Aorta (tissue), 5 donors: ENCODE measurements around the gene MAP3K19. TPM values are rescaled to one million over a fixed set of nuclear protein-coding genes. Genes with fewer than 3 reads are reported as not detected.

Experiments
- ATAC-seq: fragments of 200-7000 bp; cut with Tn5 transposase; one replicate; pipeline ENCODE4 v1.9.1; 2022; ENCODE audit warnings: moderate library complexity; ENCODE audit not compliant: low FRiP score
- DNase-seq, 2 donors: peaks; one replicate each; pipeline ENCODE4 v3.0.0-alpha.2; 2020
- H3K27ac ChIP-seq, 2 donors: one replicate each; pipeline ENCODE4 v1.5.1; 2013; ENCODE audit warnings: low read length in 2 of 2, mild to moderate bottlenecking in 2 of 2, moderate library complexity in 2 of 2, control low read depth in 1 of 2, inconsistent platforms in 1 of 2, low read depth in 1 of 2
- H3K27me3 ChIP-seq, 2 donors: one replicate each; pipeline ENCODE4 v1.6.1; 2013; ENCODE audit warnings: control low read depth in 1 of 2, low read length in 1 of 2, mild to moderate bottlenecking in 1 of 2, moderate library complexity in 1 of 2; ENCODE audit not compliant: insufficient read depth in 2 of 2, control insufficient read depth in 1 of 2
- H3K36me3 ChIP-seq, 2 donors: one replicate each; pipeline ENCODE4 v1.6.1; 2013; ENCODE audit warnings: control low read depth in 1 of 2, low read length in 1 of 2, mild to moderate bottlenecking in 1 of 2; ENCODE audit not compliant: insufficient read depth in 2 of 2, control insufficient read depth in 1 of 2
- H3K4me1 ChIP-seq, 2 donors: one replicate each; pipeline ENCODE4 v1.6.1; 2013; ENCODE audit warnings: low read length in 2 of 2, control low read depth in 1 of 2, mild to moderate bottlenecking in 1 of 2, moderate library complexity in 1 of 2; ENCODE audit not compliant: insufficient read depth in 2 of 2, control insufficient read depth in 1 of 2
- H3K4me3 ChIP-seq, 2 donors: one replicate each; pipeline ENCODE4 v1.5.1; 2013; ENCODE audit warnings: low read length in 2 of 2, control low read depth in 1 of 2, mild to moderate bottlenecking in 1 of 2
- H3K9me3 ChIP-seq: one replicate; pipeline ENCODE4 v1.6.1; 2013; ENCODE audit warnings: mild to moderate bottlenecking, low read length; ENCODE audit not compliant: control insufficient read depth
- WGBS, 2 donors: extraction: QIAGEN DNeasy Blood & Tissue Kit; methylation state at CpG; one replicate each; pipeline ENCODE4 v1.1.7; 2013; 5-methylcytosine and 5-hydroxymethylcytosine counted together
- intact Hi-C, 2 donors: fragments of 100-400 bp; cut with DNase I; formaldehyde crosslinking; loops; one replicate each; pipeline versions ENCODE4 v1.14.2 to v1.15.0; 2022
- polyA plus RNA-seq, 2 donors: library from polyadenylated mRNA; stranded (reverse); fragments of 200-250 nt; gene quantifications; one replicate each; pipeline ENCODE4 v1.2.3, GENCODE V29; 2013
- total RNA-seq, 2 donors: library from RNA; stranded (reverse); fragmentation: NEBNext Ultra II Directional; extraction: Animal tissue kit (Norgen Biotek cat#: 25700); gene quantifications; one replicate each; pipeline ENCODE4 v1.2.1, GENCODE V29; 2021
- donor health status: healthy with polysubstance abuse.
- donor health status: Bipolar disorder and iron deficiency.
- donor health status: DM: no; HTN: no; CAD: no.
- donor health status: DM: no; HTN: no; CAD: no.
- donor health status: DM: yes; HTN: yes; CAD: no.

MAP3K19 gene
- total and polyA plus RNA-seq, 4 donors: not detected

DNA sequence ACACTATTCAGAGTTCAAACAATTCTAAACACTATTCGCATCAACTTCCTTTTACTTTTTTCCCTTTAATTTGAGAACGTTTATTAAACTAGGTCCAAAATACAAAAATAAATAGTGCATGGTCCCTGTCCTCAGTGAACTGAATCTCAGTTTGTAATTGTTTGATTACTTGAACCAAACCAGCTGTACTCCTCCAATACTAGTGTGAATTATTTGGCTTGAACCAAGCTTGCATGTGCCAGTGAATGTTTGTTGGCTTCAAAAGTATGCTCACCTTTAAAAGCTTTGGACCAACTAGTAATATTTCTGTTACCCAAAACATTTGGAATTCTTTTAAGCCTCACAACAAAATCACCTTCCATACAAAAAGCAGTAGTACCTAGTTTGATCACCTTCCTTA lies 113.1 kb downstream of the MAP3K19 start:
- intact Hi-C loops: no loop called here
- Histone ChIP-seq H3K9me3 (no peaks in the 10 kb centered on the region), H3K4me1 (no peaks in the 10 kb centered on the region), H3K4me3 (no peak overlapping the region), H3K36me3 (no peaks in the 10 kb centered on the region), H3K27ac (no peak overlapping the region), H3K27me3 (no peaks in the 10 kb centered on the region)
- DNase-seq (no peak), ATAC-seq (no peak)
- 69 to 70% methylated on average over 2 of the region's 2 CpGs for WGBS, 2 donors

DNA sequence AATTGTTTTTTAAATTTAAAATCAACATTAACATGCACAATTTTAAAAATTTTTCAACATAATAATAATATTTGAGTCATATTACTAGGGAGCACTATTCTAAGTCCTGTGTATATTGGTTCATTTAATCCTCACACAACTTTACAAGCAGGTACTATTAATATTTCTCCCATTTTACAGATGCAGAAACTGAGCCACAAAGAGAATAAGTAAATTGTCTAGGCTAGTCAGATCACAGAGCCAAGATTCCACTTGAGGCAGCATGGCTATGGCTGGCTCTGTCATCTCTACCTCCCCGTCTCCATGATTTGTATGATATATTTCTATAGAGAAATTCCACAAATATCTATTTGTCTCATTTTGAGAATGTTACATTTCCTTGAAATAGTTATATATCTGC lies 113.5 kb downstream of the MAP3K19 start:
- Histone ChIP-seq H3K9me3 (no peaks in the 10 kb centered on the region), H3K4me3 (no peak overlapping the region), H3K36me3 (no peaks in the 10 kb centered on the region), H3K27ac (no peak overlapping the region), H3K27me3 (no peaks in the 10 kb centered on the region), H3K4me1 (no peaks in the 10 kb centered on the region)
- no peak for DNase-seq
- no peak for ATAC-seq
- intact Hi-C loops: no loop called here
- WGBS, 2 donors: 82 to 93% methylated on average over 1 of the region's 1 CpG

DNA sequence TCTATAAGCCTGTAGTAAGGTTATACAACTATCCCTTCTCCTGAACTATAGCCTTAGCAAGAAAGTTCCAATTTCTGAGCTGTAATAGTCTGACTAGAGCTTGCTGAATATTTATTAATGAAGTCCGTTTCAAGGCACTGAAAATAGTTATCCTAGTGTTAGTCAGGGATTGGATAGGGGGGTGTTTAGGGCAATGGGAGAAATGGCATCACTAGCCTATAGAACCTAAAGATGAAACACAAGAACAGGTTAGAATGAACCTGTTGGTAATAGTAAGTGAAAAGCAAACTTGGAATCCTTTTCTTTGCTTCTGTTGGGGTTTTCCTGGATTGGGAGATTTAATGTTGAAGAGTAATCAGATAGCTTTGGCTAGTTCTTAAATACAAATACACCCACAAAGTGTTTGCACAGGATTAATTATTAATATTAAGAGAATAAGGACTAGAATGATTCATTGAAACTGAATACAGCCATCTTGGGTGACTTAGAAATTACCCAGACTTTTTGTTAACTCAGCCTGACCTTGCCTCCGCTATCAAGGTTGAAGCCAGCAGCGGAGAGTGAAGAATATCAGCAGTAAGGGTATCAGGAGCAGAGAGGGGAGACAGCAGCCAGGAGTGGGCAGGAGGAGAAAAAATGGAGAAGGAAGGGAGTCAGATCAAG lies 114.3 kb downstream of the MAP3K19 start:
- ATAC-seq (no peak), DNase-seq (no peak)
- H3K36me3 ChIP-seq: no peaks in the 10 kb centered on the region
- intact Hi-C loops: no loop called here
- H3K4me1 ChIP-seq: no peaks in the 10 kb centered on the region
- H3K4me3 ChIP-seq: no peak overlapping the region
- no peaks in the 10 kb centered on the region for H3K9me3 ChIP-seq
- H3K27ac ChIP-seq: no peak overlapping the region
- H3K27me3 ChIP-seq: no peaks in the 10 kb centered on the region
- 92% methylated on average over 3 of the region's 3 CpGs for whole genome bisulfite sequencing, 2 donors

DNA sequence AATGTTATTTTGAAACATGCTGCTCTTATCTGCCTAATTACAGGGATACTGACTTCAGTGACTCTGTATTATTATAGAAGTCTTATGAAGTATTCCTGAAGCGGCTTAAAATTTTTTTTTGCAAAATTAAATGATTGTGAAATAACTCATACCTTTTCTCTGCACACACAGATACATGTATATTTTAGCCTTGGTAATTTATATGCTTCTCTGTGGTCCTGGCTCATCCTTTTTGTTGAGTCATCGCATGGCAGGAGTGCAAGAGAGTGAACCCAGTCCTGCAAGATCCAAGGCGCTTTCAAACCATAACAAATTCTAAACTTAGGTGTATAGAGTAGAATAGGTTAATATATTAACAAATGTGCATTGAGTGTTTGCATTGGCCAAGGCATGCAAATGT lies 120.1 kb downstream of the MAP3K19 start:
- DNase-seq (no peak), ATAC-seq (no peak)
- 81 to 83% methylated on average over 3 of the region's 3 CpGs for WGBS, 2 donors
- H3K27ac ChIP-seq: no peak overlapping the region
- no peaks in the 10 kb centered on the region for H3K9me3 ChIP-seq
- peaks cover 2 to 4% of the 10 kb centered on the region in 2 donors for H3K4me1 ChIP-seq
- H3K36me3 ChIP-seq: no peaks in the 10 kb centered on the region
- intact Hi-C loops: no loop called here
- no peaks in the 10 kb centered on the region for H3K27me3 ChIP-seq
- H3K4me3 ChIP-seq: no peak overlapping the region

DNA sequence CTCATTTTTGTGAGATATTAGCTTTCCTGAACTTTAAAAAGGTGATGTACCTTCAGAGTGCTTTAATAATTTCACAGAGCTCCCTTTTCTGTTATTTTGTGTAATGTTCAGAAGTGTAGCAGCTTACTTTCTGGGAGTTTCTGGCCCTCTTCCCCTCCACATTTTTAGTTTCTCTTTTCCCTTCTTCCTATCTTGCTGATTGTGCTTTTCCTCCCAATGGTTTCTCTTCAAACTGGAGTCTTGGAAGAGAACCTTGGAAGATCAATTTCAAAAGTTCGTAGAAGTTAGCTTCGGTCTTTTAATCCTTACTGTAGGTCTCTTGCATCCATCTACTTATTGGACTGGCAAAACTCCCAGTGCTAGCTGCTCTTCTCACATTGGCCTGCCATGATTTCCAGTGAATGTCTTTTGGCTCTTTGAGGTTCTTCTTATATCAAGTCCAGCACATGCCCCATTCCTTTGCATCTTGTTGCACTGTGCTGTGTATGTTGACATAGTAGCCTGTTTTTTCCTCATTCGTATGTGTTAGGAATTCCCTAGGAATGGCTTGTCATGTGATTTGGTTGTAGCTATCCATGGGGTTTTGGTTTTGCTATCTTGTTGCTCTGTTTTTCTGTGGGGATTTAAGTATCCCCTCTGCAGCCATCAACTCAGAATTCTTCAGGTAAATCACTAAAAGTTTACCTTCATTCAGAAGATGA lies 120.9 kb downstream of the MAP3K19 start:
- Histone ChIP-seq H3K27ac (no peak overlapping the region), H3K27me3 (no peaks in the 10 kb centered on the region), H3K4me3 (no peak overlapping the region), H3K36me3 (no peaks in the 10 kb centered on the region), H3K4me1 (peaks cover 2 to 4% of the 10 kb centered on the region in 2 donors), H3K9me3 (no peaks in the 10 kb centered on the region)
- DNase-seq: no peak
- intact Hi-C loops: no loop called here
- no peak for ATAC-seq
- WGBS, 2 donors: 62 to 67% methylated on average over 3 of the region's 3 CpGs

DNA sequence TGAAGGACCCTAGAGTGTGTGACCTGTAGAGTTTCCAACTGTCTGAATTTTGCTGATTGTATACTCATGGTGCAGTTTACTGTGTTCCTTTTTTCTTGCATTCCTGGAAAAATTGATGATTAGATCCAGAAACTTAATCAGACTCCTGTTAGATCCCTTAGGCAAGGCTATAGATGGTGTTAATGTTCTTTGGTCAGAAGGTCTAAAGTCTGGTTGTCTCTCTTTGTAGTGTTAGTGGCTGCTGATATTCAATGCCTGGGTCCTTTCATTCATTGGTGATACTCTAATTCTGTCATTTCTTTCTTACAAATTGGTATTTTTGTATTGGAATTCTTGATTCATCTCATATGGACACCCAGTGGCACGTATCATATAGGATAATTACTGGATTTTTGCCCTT lies 122.3 kb downstream of the MAP3K19 start:
- ATAC-seq (no peak), DNase-seq (no peak)
- no peak overlapping the region for H3K4me3 ChIP-seq
- H3K36me3 ChIP-seq: no peaks in the 10 kb centered on the region
- no peaks in the 10 kb centered on the region for H3K9me3 ChIP-seq
- intact Hi-C loops: no loop called here
- no peak overlapping the region for H3K27ac ChIP-seq
- no peaks in the 10 kb centered on the region for H3K27me3 ChIP-seq
- peaks cover 2 to 4% of the 10 kb centered on the region in 2 donors for H3K4me1 ChIP-seq
- WGBS, 2 donors: 86 to 95% methylated on average over 1 of the region's 1 CpG

DNA sequence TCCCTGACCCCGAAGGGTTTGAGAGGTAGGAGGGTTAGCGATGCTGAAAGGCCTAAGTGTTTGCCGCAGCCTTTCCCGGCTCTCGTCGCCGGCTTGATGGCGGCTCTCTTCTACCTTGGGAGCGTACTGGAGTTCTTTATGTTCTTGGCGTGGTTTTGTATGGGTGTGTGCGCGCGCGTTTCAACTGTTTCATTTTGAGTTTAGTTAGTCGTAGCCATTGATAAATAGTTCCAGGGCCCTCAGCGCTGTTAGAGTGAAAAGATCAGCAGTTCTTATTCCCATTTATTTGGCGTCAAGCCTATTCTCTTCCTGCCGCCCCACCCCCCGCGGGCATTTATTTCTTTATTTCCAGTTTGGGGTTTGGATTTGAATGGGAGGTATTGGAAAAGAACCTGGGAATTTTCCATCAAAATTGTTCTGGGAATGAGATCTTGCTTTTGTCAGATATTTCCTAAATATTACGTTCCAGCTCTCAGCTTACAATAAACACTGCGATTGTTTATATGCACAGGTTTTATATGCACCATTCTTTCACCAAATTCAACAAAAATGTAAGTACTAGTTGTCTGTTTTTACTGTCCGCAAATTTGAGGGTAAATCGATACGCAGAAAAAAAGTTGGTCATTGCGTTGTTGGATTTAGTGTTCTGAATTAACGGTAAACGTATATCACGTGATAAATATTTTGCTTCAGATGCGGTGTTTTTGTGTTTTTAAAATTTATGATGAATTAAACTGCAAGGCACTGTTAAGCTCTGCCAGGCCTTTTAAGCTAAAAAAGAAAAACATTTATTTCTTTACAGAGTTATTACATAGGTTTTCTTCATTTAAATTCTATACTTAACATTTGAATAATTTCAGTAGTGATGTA lies 127.7 kb downstream of the MAP3K19 start:
- peak in 1 of 2 donors; percentile 44 for DNase-seq
- Histone ChIP-seq H3K9me3 (no peaks in the 10 kb centered on the region), H3K27ac (peak overlapping the region; percentile 70 to 74), H3K27me3 (no peaks in the 10 kb centered on the region), H3K4me1 (peaks cover 0 to 4% of the 10 kb centered on the region in 2 donors), H3K4me3 (peak overlapping the region; percentile 83 to 86), H3K36me3 (no peaks in the 10 kb centered on the region)
- peak; percentile 0 for ATAC-seq
- 2% methylated on average over 30 of the region's 30 CpGs for WGBS, 2 donors
- intact Hi-C loops: loop anchor here (5.0 to 10.0 kb wide), 2 partner anchors 823 to 955 kb away; partner anchors contain the start of genes UBXN4 (in 2 of the 2) and MCM6 (in 1 of the 2)

DNA sequence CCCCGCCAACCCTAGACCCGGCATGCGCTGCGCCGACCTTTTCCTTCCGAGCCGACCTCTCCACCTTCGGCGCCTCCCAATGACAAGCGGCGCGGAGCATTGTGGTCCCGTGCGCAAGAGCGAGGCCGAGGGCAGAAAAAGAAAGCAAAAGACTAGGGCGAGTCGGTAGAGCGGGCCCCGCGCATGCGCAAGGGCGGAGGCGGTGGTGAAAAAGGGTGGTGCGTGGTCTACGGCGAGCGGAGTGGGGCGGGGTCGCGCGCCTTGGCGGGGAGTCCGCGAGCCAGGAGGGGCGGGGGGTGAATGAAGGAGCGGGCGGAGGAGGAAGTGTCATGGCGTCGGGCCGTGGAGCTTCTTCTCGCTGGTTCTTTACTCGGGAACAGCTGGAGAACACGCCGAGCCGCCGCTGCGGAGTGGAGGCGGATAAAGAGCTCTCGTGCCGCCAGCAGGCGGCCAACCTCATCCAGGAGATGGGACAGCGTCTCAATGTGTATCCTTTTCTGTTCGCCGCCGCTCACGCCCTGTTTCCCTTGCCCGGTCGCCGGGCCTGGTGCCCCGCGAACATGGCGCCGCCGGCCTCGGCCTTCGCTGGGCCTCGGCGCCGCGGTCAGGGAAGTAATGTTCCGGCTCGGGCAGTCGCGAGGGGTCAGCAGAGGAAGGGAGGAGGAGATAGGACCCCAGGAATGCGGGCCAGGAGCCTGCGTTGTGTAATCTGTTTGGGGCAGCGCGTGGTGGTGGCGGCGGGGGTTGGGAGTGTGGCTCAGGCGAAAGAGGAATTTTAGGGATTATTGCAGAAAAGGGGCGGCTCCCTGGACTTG lies 128.5 kb downstream of the MAP3K19 start, which contains the start of gene CCNT2:
TSS of gene CCNT2 (plus strand) at position 297 of the 815 bp plus-strand sequence. CDS start at position 330, 33 bp downstream.
- intact Hi-C loops: loop anchor here (5.0 to 10.0 kb wide), 2 partner anchors 824 to 956 kb away; partner anchors contain the start of genes UBXN4 (in 2 of the 2) and MCM6 (in 1 of the 2)

More for the DNA sequence above, 128.5 kb downstream of the MAP3K19 start, which contains the start of gene CCNT2:
- ATAC-seq: peak; percentile 98
- Histone ChIP-seq H3K27ac (peak within 1 kb of the TSS; percentile 70 to 74), H3K9me3 (no peaks in the 10 kb centered on the region), H3K36me3 (no peaks in the 10 kb centered on the region), H3K4me3 (peak within 1 kb of the TSS; percentile 83 to 86), H3K27me3 (no peaks in the 10 kb centered on the region), H3K4me1 (peaks cover 0 to 4% of the 10 kb centered on the region in 2 donors)
- 0% methylated on average over 76 to 83 of the region's 83 CpGs for WGBS, 2 donors
- DNase-seq: peak; percentile 100
